HG03442 (cell line): Measurements from ENCODE around the gene TRIP11.
"Not testable (repeated sequence)": the region's sequence is repeated elsewhere in the genome, so short reads cannot be mapped to it uniquely, and the experiment has no call there.

Source experiments
- ATAC-seq: cut with Tn5 transposase; IDR thresholded peaks from one replicate; pipeline ENCODE4 v1.9.1; 2021; ENCODE audit warnings: mild to moderate bottlenecking, moderate library complexity; ENCODE audit not compliant: unreplicated experiment

The TRIP11 gene

GRCh38 chr14:92039719-92040430, at the start of gene TRIP11:
TSS of gene TRIP11 (minus strand) at chr14:92040059. CDS start at chr14:92039685, 374 bp downstream.
- ATAC-seq: peak; percentile 95

- no peak for ATAC-seq
Observed at GRCh38 chr14:92088494-92088893, 48.6 kb upstream of the TRIP11 start.

- no peak for ATAC-seq
Observed at GRCh38 chr14:92074555-92074954, 34.7 kb upstream of the TRIP11 start.

DNA sequence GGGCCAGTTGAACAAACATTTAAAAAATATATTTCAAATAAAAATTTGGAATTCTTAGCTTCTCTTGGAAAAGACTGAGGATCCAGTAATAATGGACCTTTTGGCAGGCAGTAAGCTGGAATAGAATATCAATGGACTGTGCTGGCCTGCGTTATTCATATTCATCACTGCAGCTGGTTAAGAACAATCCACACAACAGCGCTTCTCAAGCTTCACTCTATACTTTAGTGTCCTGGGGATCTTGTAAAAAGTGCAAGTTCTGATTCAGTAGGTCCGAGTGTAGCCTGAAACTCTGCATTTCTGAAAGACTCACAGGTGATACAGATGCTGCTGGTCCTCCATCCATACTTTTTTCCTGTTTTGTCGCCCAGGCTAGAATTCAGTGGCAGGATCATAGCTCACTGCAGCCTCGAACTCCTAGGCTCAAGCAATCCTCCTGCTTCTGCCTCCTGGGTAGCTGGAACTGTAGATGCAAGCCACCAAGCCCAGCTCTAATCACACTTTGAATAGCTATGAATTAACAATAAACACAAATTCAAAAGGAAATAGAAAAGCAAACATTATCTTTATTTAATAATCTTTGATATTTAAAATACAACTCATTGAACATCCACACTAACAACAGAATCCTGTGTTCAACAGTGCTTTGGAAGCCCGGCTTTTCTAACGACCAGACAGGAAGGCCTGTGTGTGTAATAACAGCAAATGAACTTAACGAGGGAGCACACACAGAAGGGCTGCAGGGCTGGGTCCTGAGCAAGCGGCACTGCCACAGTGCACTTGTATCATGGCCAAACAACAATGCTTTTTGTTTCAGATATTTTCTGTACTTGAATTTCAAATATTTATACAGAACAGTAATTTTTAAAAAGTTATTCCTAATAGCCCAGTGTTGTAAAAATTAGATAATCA, 18.4 kb upstream of the TRIP11 start:
- ATAC-seq: no peak

DNA sequence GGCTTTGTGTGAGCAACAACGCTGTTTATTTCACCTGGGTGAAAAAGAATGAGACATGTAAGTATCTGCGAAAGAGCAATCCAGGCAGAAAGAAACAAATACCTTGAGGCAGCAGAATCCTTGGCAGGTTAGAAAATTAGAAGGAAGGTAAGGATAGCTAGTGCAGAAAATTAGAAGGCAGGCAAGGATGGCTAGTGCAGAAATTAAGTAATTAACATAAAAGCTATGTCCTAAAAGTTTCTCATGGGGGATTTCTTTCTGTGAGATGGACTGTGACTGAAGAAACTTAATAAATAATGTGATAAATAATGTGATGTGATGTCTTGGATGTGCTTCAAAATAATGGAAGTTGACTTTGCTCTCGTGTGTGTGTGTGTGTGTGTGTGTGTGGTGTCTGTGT, 9.9 kb upstream of the TRIP11 start:
- no peak for ATAC-seq

DNA sequence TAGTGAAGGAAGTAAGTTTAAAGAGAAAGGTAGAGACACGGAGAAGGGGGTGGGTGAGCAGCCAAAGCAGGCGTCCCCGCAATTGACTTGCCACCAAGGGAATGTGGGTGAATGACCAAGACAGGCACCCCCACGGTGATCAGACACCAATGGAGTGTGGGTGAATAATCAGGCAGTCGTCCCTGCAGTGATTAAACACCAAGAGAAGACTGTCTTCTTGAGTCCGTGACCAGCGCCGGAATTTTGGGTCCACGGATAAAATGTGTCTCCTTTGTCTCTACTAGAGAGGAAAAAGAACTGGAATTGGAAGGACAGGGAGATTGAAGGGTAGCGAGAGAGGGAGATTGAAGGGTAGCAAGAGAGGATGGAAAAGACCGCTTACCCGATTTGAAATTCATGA, 9.4 kb upstream of the TRIP11 start:
- ATAC-seq: not testable (repeated sequence)

DNA sequence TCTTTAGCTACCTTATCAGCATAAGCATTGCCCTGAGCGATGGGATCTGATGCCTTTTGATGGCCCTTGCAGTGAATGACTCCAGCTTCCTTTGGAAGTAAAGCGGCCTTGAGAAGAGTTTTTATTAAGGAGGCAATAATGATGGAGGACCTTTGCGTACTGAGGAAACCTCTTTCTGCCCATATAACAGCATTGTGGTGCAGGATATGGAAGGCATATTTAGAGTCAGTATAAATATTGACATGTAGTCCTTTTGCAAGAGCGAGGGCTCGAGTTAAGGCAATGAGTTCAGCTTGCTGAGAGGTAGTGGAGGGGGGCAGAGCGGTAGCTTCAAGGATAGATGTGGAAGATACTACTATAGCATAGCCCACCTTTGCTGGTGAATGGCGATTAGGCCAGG, 6.0 kb upstream of the TRIP11 start:
- not testable (repeated sequence) for ATAC-seq

DNA sequence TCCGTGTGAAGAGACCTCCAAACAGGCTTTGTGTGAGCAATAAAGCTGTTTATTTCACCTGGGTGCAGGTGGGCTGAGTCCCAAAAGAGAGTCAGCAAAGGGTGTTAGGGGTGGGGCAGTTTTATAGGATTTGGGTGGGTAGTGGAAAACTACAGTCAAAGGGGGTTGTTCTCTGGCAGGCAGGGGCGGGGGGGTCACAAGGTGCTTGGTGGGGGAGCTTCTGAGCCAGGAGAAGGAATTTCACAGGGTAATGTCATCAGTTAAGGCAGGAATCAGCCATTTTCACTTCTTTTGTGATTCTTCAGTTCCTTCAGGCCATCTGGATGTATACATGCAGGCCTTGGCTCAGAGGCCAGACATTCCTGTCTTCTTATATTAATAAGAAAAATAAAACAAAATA, 1.9 kb upstream of the TRIP11 start:
- ATAC-seq: not testable (repeated sequence)

DNA sequence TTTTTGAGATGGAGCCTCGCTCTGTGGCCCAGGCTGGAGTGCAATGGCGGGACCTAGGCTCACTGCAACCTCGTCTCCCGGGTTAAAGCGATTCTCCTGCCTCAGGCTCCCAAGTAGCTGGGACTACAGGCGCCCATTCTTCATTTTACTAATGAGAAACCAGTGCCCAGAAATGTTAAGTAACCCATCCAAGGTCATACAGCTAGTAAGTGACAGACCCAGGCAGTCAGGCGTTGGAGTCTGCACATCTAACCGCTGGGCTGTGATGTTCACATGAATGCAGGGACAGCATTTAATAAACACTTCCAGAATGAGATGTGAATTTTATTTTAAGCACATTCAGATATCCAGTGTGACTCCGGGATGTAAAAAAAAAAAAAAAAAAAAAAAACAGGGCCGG, 1.3 kb upstream of the TRIP11 start:
- ATAC-seq: no peak

- ATAC-seq: no peak
Observed at GRCh38 chr14:92040431-92041051, 682 bp upstream of the TRIP11 start.

DNA sequence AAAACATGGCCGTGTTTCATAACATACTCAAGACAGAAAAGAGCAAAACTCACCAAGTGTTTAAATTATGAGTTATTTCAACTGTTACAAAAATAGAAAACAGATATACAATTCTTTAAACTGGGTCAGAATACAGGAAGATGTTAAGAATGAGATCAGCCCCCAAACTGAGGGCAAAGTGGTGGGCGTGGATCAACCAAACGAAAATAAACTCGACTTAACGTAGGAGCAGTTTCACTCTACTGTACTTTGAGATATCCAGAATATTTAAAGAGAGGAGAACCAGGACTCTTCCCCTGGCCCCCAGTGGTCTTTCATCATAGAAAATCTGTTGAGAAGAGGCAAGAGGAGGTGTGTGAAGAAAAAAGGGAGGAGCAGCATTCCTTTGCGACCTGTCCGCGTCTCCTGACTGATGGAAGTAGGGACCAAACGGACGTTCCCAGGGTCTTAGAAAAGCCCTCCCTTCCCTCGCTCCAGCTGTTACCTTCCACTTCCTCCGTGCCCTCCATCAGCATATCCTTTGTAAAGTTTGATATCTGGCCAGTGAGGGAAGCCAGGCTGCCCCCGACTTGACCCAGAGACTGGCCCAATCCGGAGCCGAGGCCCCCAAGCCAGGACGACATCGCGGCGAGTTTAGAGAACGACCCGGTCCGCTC, 668 bp downstream of the TRIP11 start:
- peak; percentile 8 for ATAC-seq

DNA sequence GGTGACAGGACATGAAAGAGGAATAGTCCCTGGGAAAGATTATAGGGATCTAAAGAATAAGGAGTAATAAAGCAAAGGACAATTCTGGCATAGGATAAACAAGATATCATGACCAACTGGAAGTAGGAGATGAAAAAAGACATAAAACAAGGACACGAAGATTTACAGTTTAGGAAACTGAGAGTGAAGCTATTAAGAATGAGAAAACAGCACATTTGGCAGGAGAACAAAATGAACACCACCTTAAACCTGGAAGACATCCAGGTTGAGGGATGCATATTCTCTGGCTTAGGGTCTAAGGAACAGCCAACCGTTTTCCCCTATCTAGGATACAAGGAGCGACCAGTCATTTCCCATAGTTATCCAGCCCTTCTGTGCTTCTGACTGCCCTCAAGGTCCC, 1.9 kb downstream of the TRIP11 start:
- ATAC-seq: no peak

- no peak for ATAC-seq
Observed at GRCh38 chr14:92035890-92036289, 4.0 kb downstream of the TRIP11 start.

DNA sequence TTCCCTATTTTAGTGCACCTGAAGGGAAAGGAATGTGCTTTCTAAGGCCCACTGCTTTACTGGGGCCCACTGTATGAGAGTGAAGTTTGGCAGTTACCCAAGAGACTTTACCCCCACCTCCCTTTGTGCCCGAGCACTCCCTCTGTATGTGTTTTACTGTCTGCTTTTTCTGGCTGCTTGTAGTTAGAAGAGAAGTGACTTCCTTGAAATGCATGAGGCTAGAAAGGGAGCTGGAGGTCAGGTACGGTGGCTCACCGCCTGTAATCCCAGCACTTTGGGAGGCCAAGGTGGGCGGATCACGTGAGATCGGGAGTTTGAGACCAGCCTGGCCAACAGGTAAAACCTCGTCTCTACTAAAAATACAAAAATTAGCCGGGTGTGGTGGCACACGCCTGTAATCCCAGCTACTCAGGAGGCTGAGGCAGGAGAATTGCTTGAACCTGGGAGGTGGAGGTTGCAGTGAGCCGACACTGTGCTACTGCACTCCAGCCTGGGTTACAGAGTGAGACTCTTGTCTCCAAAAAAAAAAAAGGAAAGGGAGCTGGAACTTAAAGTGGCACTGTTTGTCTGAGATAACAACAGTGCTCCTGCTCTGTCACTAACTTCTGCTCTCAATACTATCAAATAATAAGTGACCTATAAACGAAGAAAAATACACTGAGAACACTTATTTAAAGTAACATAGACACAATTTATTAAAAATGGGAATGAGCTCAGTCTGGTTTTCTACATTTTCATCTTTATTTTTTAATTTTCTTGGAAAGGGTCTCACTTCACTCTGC, 5.8 kb downstream of the TRIP11 start:
- no peak for ATAC-seq

GRCh38 chr14:92033433-92033832, 6.4 kb downstream of the TRIP11 start:
- ATAC-seq: no peak

DNA sequence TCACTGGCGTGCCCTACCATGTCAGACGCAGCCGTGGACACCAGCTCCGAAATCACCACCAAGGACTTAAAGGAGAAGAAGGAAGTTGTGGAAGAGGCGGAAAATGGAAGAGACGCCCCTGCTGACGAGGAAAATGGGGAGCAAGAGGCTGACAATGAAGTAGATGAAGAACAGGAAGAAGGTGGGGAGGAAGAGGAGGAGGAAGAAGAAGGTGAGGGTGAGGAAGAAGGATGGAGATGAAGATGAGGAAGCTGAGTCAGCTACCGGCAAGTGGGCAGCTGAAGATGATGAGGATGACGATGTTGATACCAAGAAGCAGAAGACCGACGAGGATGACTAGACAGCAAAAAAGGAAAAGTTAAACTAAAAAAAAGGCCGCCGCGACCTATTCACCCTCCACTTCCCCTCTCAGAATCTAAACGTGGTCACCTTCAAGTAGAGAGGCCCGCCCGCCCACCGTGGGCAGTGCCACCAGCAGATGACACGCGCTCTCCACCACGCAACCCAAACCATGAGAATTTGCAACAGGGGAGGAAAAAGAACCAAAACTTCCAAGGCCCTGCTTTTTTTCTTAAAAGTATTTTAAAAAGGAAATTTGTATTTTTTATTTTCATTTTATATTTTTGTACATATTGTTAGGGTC, 13.2 kb downstream of the TRIP11 start:
- no peak for ATAC-seq

GRCh38 chr14:92022036-92022435, 17.8 kb downstream of the TRIP11 start:
- no peak for ATAC-seq

DNA sequence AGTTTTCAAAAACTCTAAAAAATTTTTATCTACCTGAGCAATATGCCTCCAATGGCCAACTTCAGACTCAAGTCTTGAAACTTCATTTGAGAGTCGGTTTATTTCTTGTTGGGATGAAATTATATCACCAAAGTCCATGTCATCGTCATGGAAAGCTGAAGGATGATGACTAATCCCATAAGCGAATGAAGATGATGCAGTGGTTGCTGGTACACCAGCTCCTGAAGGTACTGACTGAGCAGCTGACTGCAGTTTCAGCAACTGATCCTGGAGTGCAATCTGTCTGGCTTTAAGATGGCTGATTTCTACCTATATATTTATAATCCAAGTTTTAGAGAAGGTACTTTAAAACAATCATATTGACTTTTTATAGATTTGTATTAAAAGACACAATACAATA, 18.3 kb downstream of the TRIP11 start:
- no peak for ATAC-seq

- ATAC-seq: no peak
Observed at GRCh38 chr14:92014040-92014439, 25.8 kb downstream of the TRIP11 start.
